Aorta (tissue), 5 donors: Measurements from ENCODE around the gene FHDC1. TPM values are rescaled to one million over a fixed set of nuclear protein-coding genes. Genes with fewer than 3 reads are reported as not detected.

Source experiments
- ATAC-seq: fragments of 200-7000 bp; cut with Tn5 transposase; one replicate; pipeline ENCODE4 v1.9.1; 2022; ENCODE audit warnings: moderate library complexity; ENCODE audit not compliant: low FRiP score
- DNase-seq, 2 donors: peaks; one replicate each; pipeline ENCODE4 v3.0.0-alpha.2; 2020
- H3K27ac ChIP-seq, 2 donors: one replicate each; pipeline ENCODE4 v1.5.1; 2013; ENCODE audit warnings: low read length in 2 of 2, mild to moderate bottlenecking in 2 of 2, moderate library complexity in 2 of 2, control low read depth in 1 of 2, inconsistent platforms in 1 of 2, low read depth in 1 of 2
- H3K27me3 ChIP-seq, 2 donors: one replicate each; pipeline ENCODE4 v1.6.1; 2013; ENCODE audit warnings: control low read depth in 1 of 2, low read length in 1 of 2, mild to moderate bottlenecking in 1 of 2, moderate library complexity in 1 of 2; ENCODE audit not compliant: insufficient read depth in 2 of 2, control insufficient read depth in 1 of 2
- H3K36me3 ChIP-seq, 2 donors: one replicate each; pipeline ENCODE4 v1.6.1; 2013; ENCODE audit warnings: control low read depth in 1 of 2, low read length in 1 of 2, mild to moderate bottlenecking in 1 of 2; ENCODE audit not compliant: insufficient read depth in 2 of 2, control insufficient read depth in 1 of 2
- H3K4me1 ChIP-seq, 2 donors: one replicate each; pipeline ENCODE4 v1.6.1; 2013; ENCODE audit warnings: low read length in 2 of 2, control low read depth in 1 of 2, mild to moderate bottlenecking in 1 of 2, moderate library complexity in 1 of 2; ENCODE audit not compliant: insufficient read depth in 2 of 2, control insufficient read depth in 1 of 2
- H3K4me3 ChIP-seq, 2 donors: one replicate each; pipeline ENCODE4 v1.5.1; 2013; ENCODE audit warnings: low read length in 2 of 2, control low read depth in 1 of 2, mild to moderate bottlenecking in 1 of 2
- H3K9me3 ChIP-seq: one replicate; pipeline ENCODE4 v1.6.1; 2013; ENCODE audit warnings: mild to moderate bottlenecking, low read length; ENCODE audit not compliant: control insufficient read depth
- WGBS, 2 donors: extraction: QIAGEN DNeasy Blood & Tissue Kit; methylation state at CpG; one replicate each; pipeline ENCODE4 v1.1.7; 2013; 5-methylcytosine and 5-hydroxymethylcytosine counted together
- intact Hi-C, 2 donors: fragments of 100-400 bp; cut with DNase I; formaldehyde crosslinking; loops; one replicate each; pipeline versions ENCODE4 v1.14.2 to v1.15.0; 2022
- polyA plus RNA-seq, 2 donors: library from polyadenylated mRNA; stranded (reverse); fragments of 200-250 nt; gene quantifications; one replicate each; pipeline ENCODE4 v1.2.3, GENCODE V29; 2013
- total RNA-seq, 2 donors: library from RNA; stranded (reverse); fragmentation: NEBNext Ultra II Directional; extraction: Animal tissue kit (Norgen Biotek cat#: 25700); gene quantifications; one replicate each; pipeline ENCODE4 v1.2.1, GENCODE V29; 2021
- donor health status: healthy with polysubstance abuse.
- donor health status: Bipolar disorder and iron deficiency.
- donor health status: DM: no; HTN: no; CAD: no.
- donor health status: DM: no; HTN: no; CAD: no.
- donor health status: DM: yes; HTN: yes; CAD: no.

Gene FHDC1
- total and polyA plus RNA-seq, 4 donors = 0.20 to 3.0 (median 1.1) TPM

GRCh38 chr4:152970102-152970820 lies 34.1 kb downstream of the FHDC1 start:
- H3K27me3 ChIP-seq = no peaks in the 10 kb centered on the region

GRCh38 chr4:152971053-152971452 lies 34.9 kb downstream of the FHDC1 start:
- Histone ChIP-seq H3K4me1 (no peaks in the 10 kb centered on the region), H3K4me3 (no peak overlapping the region), H3K9me3 (no peaks in the 10 kb centered on the region), H3K27me3 (no peaks in the 10 kb centered on the region), H3K36me3 (no peaks in the 10 kb centered on the region), H3K27ac (no peak overlapping the region)
- no peak for DNase-seq
- intact Hi-C loops = no loop called here
- ATAC-seq = no peak
- 95 to 99% methylated on average over 3 of the region's 3 CpGs for WGBS, 2 donors

More at GRCh38 chr4:152970102-152970820, 34.1 kb downstream of the FHDC1 start:
- H3K27ac ChIP-seq = no peak overlapping the region
- no peaks in the 10 kb centered on the region for H3K4me1 ChIP-seq
- no peak for ATAC-seq
- 55 to 57% methylated on average over 3 of the region's 3 CpGs for WGBS, 2 donors
- no peaks in the 10 kb centered on the region for H3K9me3 ChIP-seq
- intact Hi-C loops = no loop called here
- no peak overlapping the region for H3K4me3 ChIP-seq
- DNase-seq = no peak
- no peaks in the 10 kb centered on the region for H3K36me3 ChIP-seq

- no peak overlapping the region for H3K4me3 ChIP-seq
- H3K4me1 ChIP-seq = no peaks in the 10 kb centered on the region
- peak; percentile 55 for ATAC-seq
- H3K9me3 ChIP-seq = no peaks in the 10 kb centered on the region
- intact Hi-C loops = no loop called here
- WGBS, 2 donors = 70 to 77% methylated on average over 12 of the region's 12 CpGs
- no peak overlapping the region for H3K27ac ChIP-seq
- DNase-seq = peak in 1 of 2 donors; percentile 71
- no peaks in the 10 kb centered on the region for H3K27me3 ChIP-seq
- no peaks in the 10 kb centered on the region for H3K36me3 ChIP-seq
Measured at GRCh38 chr4:152972821-152973628, 36.9 kb downstream of the FHDC1 start.

- no peak overlapping the region for H3K27ac ChIP-seq
- 76 to 86% methylated on average over 9 of the region's 9 CpGs for WGBS, 2 donors
- intact Hi-C loops = no loop called here
- H3K9me3 ChIP-seq = no peaks in the 10 kb centered on the region
- no peaks in the 10 kb centered on the region for H3K4me1 ChIP-seq
- no peak overlapping the region for H3K4me3 ChIP-seq
- no peaks in the 10 kb centered on the region for H3K27me3 ChIP-seq
- DNase-seq (no peak), ATAC-seq (no peak)
- no peaks in the 10 kb centered on the region for H3K36me3 ChIP-seq
Measured at GRCh38 chr4:152973629-152974467, 37.7 kb downstream of the FHDC1 start.

GRCh38 chr4:152974468-152975379 lies 38.6 kb downstream of the FHDC1 start:
- H3K9me3 ChIP-seq = no peaks in the 10 kb centered on the region
- H3K4me3 ChIP-seq = no peak overlapping the region
- H3K27me3 ChIP-seq = no peaks in the 10 kb centered on the region
- DNase-seq (no peak), ATAC-seq (no peak)
- WGBS, 2 donors = 91 to 95% methylated on average over 22 to 28 of the region's 28 CpGs
- H3K27ac ChIP-seq = no peak overlapping the region
- no peaks in the 10 kb centered on the region for H3K36me3 ChIP-seq
- intact Hi-C loops = no loop called here
- H3K4me1 ChIP-seq = no peaks in the 10 kb centered on the region

- ATAC-seq (no peak), DNase-seq (no peak)
- Histone ChIP-seq H3K4me3 (no peak overlapping the region), H3K4me1 (no peaks in the 10 kb centered on the region), H3K36me3 (no peaks in the 10 kb centered on the region), H3K27ac (no peak overlapping the region), H3K27me3 (no peaks in the 10 kb centered on the region), H3K9me3 (no peaks in the 10 kb centered on the region)
- intact Hi-C loops = no loop called here
- WGBS, 2 donors = 94 to 95% methylated on average over 38 of the region's 38 CpGs
Measured at GRCh38 chr4:152975380-152976211, 39.5 kb downstream of the FHDC1 start.

- no peak for ATAC-seq
- Histone ChIP-seq H3K27ac (no peak overlapping the region), H3K36me3 (no peaks in the 10 kb centered on the region), H3K4me3 (no peak overlapping the region), H3K27me3 (no peaks in the 10 kb centered on the region), H3K4me1 (no peaks in the 10 kb centered on the region), H3K9me3 (no peaks in the 10 kb centered on the region)
- no peak for DNase-seq
- 92% methylated on average over 28 of the region's 28 CpGs for WGBS, 2 donors
- intact Hi-C loops = no loop called here
Measured at GRCh38 chr4:152976212-152976761, 40.2 kb downstream of the FHDC1 start.
